Panc1 (cell line): Measurements from ENCODE around the gene WDR17. TPM values are rescaled to one million over a fixed set of nuclear protein-coding genes. Genes with fewer than 3 reads are reported as not detected.

Experiments
- ATAC-seq: fragments of 200-7000 bp; cut with Tn5 transposase; 2 replicates; pipeline ENCODE4 v1.9.1; 2020; ENCODE audit warnings: mild to moderate bottlenecking, moderate library complexity
- BruUV-seq: library from RNA; stranded (reverse); fragments of 400-500 nt; replicated peaks from 2 replicates; lab custom pipeline; 2021; lab: Mats Ljungman, UMichigan
- CTCF ChIA-PET: fragments of 300-600 bp; sonication (Branson Sonifier 250); formaldehyde crosslinking; loops from one replicate; lab custom pipeline; 2022; ENCODE audit warnings: antibody characterized with exemption; lab: Charles Lee
- POLR2A ChIA-PET: fragments of 300-600 bp; sonication (Branson Sonifier 250); formaldehyde crosslinking; loops from one replicate; lab custom pipeline; 2022; ENCODE audit warnings: antibody characterized with exemption; lab: Charles Lee
- DNase-seq: peaks from one replicate; pipeline ENCODE4 v3.0.0-alpha.2; 2010; ENCODE audit warnings: low read depth, low spot score
- H3K27ac ChIP-seq: 2 replicates; pipeline ENCODE4 v1.5.1; 2011; ENCODE audit warnings: mild to moderate bottlenecking, low read length, inconsistent platforms
- H3K27me3 ChIP-seq: fragments of 200-500 bp; sonication (Bioruptor generic); 2 replicates; pipeline ENCODE4 v1.6.0; 2014; ENCODE audit warnings: low read length, inconsistent platforms; ENCODE audit not compliant: control insufficient read depth, insufficient read depth
- H3K36me3 ChIP-seq: fragments of 200-500 bp; sonication (Bioruptor generic); 2 replicates; pipeline ENCODE4 v1.5.1; 2014; ENCODE audit warnings: inconsistent platforms, mild to moderate bottlenecking, low read length, moderate library complexity; ENCODE audit not compliant: control insufficient read depth, insufficient read depth
- H3K4me1 ChIP-seq: 2 replicates; pipeline ENCODE4 v1.5.1; 2011; ENCODE audit warnings: inconsistent platforms, mild to moderate bottlenecking, low read length, moderate library complexity; ENCODE audit not compliant: control insufficient read depth, insufficient read depth
- H3K4me3 ChIP-seq, 2 experiments: 2 replicates each; pipeline ENCODE4 v1.5.1; 2011 to 2012; ENCODE audit warnings: low read depth in 2 of 2, low read length in 2 of 2, mild to moderate bottlenecking in 2 of 2, inconsistent platforms in 1 of 2, moderate library complexity in 1 of 2
- H3K9me3 ChIP-seq: fragments of 200-500 bp; sonication (Bioruptor generic); 2 replicates; pipeline ENCODE4 v1.5.1; 2014; ENCODE audit warnings: low read depth, mild to moderate bottlenecking, inconsistent platforms, low read length, moderate library complexity; ENCODE audit not compliant: control insufficient read depth, insufficient read depth
- CTCF ChIP-seq: fragments of 450-650 bp; IDR thresholded peaks from 2 replicates; pipeline ENCODE4 v1.5.1; 2017; ENCODE audit warnings: mild to moderate bottlenecking
- POLR2AphosphoS5 ChIP-seq: IDR thresholded peaks from 2 replicates; pipeline ENCODE4 v1.6.1; 2012; ENCODE audit warnings: mild to moderate bottlenecking, low read depth, low read length, moderate library complexity
- REST ChIP-seq, 2 experiments: IDR thresholded peaks; 2 replicates each; pipeline ENCODE4 v1.6.1; 2011 to 2012; ENCODE audit warnings: low read depth in 2 of 2, control low read depth in 1 of 2, low read length in 1 of 2, mild to moderate bottlenecking in 1 of 2, moderate library complexity in 1 of 2; ENCODE audit not compliant: insufficient read depth in 1 of 2
- SIN3A ChIP-seq: IDR thresholded peaks from 2 replicates; pipeline ENCODE4 v1.6.1; 2012; ENCODE audit warnings: low read depth, mild to moderate bottlenecking, low read length, moderate library complexity, borderline replicate concordance; ENCODE audit not compliant: insufficient read depth
- TCF7L2 ChIP-seq: IDR thresholded peaks from 2 replicates; pipeline ENCODE4 v1.6.1; 2011; ENCODE audit warnings: mild to moderate bottlenecking, low read depth, low read length, inconsistent platforms
- in situ Hi-C: cut with HindIII; loops from 2 replicates; pipeline ENCODE4 v1.10.0; 2016; ENCODE audit warnings: low sequenced_read_pairs, low pct_unique_long_range_greater_than_20kb
- intact Hi-C: fragments of 100-400 bp; cut with micrococcal nuclease; formaldehyde crosslinking; loops from one replicate; pipeline ENCODE4 v1.10.0; 2022; ENCODE audit not compliant: unreplicated experiment
- total RNA-seq: library from RNA; stranded (reverse); gene quantifications from one replicate; pipeline ENCODE4 v1.2.1, GENCODE V29; 2021; ENCODE audit not compliant: unreplicated experiment

Gene WDR17
- total RNA-seq, 1 experiment from 2014 or later: 4.2 TPM

GRCh38 chr4:176193126-176193525 is 127.5 kb downstream of the WDR17 start:
- Histone ChIP-seq H3K4me3 (no peak overlapping the region), H3K27ac (no peak overlapping the region), H3K4me1 (no peaks in the 10 kb centered on the region), H3K36me3 (no peaks in the 10 kb centered on the region), H3K9me3 (no peaks in the 10 kb centered on the region), H3K27me3 (no peaks in the 10 kb centered on the region)
- in situ Hi-C loops: no loop called here
- POLR2A ChIA-PET: no interaction called here
- TF ChIP-seq CTCF: no peak
- peak; percentile 42 for DNase-seq
- BruUV-seq: no TSS peak
- CTCF ChIA-PET: no interaction called here
- intact Hi-C loops: no loop called here
- ATAC-seq: no peak

- H3K36me3 ChIP-seq: no peaks in the 10 kb centered on the region
- POLR2A ChIA-PET: no interaction called here
- peak; percentile 69 for DNase-seq
Observed at GRCh38 chr4:176193938-176194337, 128.3 kb downstream of the WDR17 start.

More at GRCh38 chr4:176193938-176194337, 128.3 kb downstream of the WDR17 start:
- Histone ChIP-seq H3K9me3 (no peaks in the 10 kb centered on the region), H3K4me3 (no peak overlapping the region), H3K27ac (no peak overlapping the region), H3K27me3 (no peaks in the 10 kb centered on the region), H3K4me1 (no peaks in the 10 kb centered on the region)
- no peak for TF ChIP-seq POLR2AphosphoS5
- no peak for TF ChIP-seq CTCF
- no peak for TF ChIP-seq TCF7L2
- TF ChIP-seq SIN3A: no peak
- TF ChIP-seq REST (IDR thresholded peaks at IDR 0.05; ENCODE audit: insufficient read depth in 1 of 2, low read depth in 2 of 2, low read length in 1 of 2): no peak
- in situ Hi-C loops (no loop called here), intact Hi-C loops (no loop called here)
- BruUV-seq: no TSS peak
- CTCF ChIA-PET: no interaction called here
- no peak for ATAC-seq
